ENCODE measurements around the gene NUP160. TPM values are rescaled to one million over a fixed set of nuclear protein-coding genes. Genes with fewer than 3 reads are reported as not detected.
"Not testable (repeated sequence)": the region's sequence is repeated elsewhere in the genome, so short reads cannot be mapped to it uniquely, and the experiment has no call there.

Gene NUP160
- total and polyA plus RNA-seq, 2 of the 4 experiments (the other 2 are of a cell fraction), result 12.5 to 35.0 TPM

- H3K14ac ChIP-seq (replicated peaks; ENCODE audit: low read depth, low read length); H3K4me1 ChIP-seq (ENCODE audit: control insufficient read depth, insufficient read depth, low read length); CTCF ChIA-PET; H2BK20ac ChIP-seq (ENCODE audit: low read depth, low read length); H2BK120ac ChIP-seq (ENCODE audit: low read depth, low read length); H2AK5ac ChIP-seq (ENCODE audit: low read depth, low read length); H4K91ac ChIP-seq (ENCODE audit: insufficient read depth, low read depth, low read length); H3K4ac ChIP-seq (ENCODE audit: low read depth, low read length); H2AFZ ChIP-seq (replicated peaks; ENCODE audit: low read length, poor library complexity); H3K36me3 ChIP-seq (ENCODE audit: control insufficient read depth, insufficient read depth, low read length); in situ Hi-C loops (cut with MboI; ENCODE audit: low sequenced_read_pairs); H3K9me3 ChIP-seq (ENCODE audit: control insufficient read depth, insufficient read depth, low read length); H3K9me1 ChIP-seq (ENCODE audit: insufficient read depth, low read length); H3K9ac ChIP-seq (ENCODE audit: low read depth, low read length); H2BK5ac ChIP-seq (ENCODE audit: low read depth, low read length, poor library complexity, severe bottlenecking); BruUV-seq (replicated peaks); H3K27ac ChIP-seq (ENCODE audit: insufficient read depth, low read length); H3K23ac ChIP-seq (ENCODE audit: low read depth, low read length); DNase-seq; H3K4me2 ChIP-seq (ENCODE audit: low read depth, low read length); H3K27me3 ChIP-seq (ENCODE audit: control insufficient read depth, insufficient read depth, low read length); H4K8ac ChIP-seq (ENCODE audit: low read depth in 2 of 2, low read length in 2 of 2); H3K18ac ChIP-seq (ENCODE audit: low read depth, low read length); H3K56ac ChIP-seq (ENCODE audit: extremely low read depth, insufficient read depth, low read length); H3K4me3 ChIP-seq (ENCODE audit: insufficient read depth, low read depth, low read length); ATAC-seq (ENCODE audit: low read depth); dilution Hi-C loops (cut with HindIII; ENCODE audit: low sequenced_read_pairs, unreplicated experiment); H2BK15ac ChIP-seq (ENCODE audit: low read depth, low read length); H4K5ac ChIP-seq (ENCODE audit: low read depth, low read length); H2AK9ac ChIP-seq (replicated peaks; ENCODE audit: low read depth, low read length, poor library complexity); POLR2A ChIA-PET (ENCODE audit: unreplicated experiment): not testable (repeated sequence)
- intact Hi-C loops (cut with micrococcal nuclease), result loop anchor here (5.0 kb wide), 1 partner anchor 148 kb away; no protein-coding TSS in a partner anchor
- WGBS, 2 experiments (ENCODE audit: extremely low coverage in 2 of 2, insufficient read length in 1 of 2), result 95% methylated on average over 6 of the region's 14 CpGs; no CpG with 5 or more reads in 1 of the 2 experiments
- Histone ChIP-seq H4K20me1 (ENCODE audit: insufficient read depth, low read length) (peaks cover 21% of the 10 kb centered on the region), H3K79me1 (ENCODE audit: low read depth in 1 of 2, low read length in 2 of 2) (peaks cover 0 to 14% of the 10 kb centered on the region in 2 experiments; a peak in 2 of 4 replicates)
These were observed 78.6 kb downstream of the NUP160 start for GRCh38 chr11:47769556-47769955.
